Measurements from ENCODE around the gene MGARP. TPM values are rescaled to one million over a fixed set of nuclear protein-coding genes. Genes with fewer than 3 reads are reported as not detected.

The MGARP gene
- total and polyA plus RNA-seq, 2 of the 4 experiments (the other 2 are of a cell fraction) = 34.7 to 35.0 TPM

DNA sequence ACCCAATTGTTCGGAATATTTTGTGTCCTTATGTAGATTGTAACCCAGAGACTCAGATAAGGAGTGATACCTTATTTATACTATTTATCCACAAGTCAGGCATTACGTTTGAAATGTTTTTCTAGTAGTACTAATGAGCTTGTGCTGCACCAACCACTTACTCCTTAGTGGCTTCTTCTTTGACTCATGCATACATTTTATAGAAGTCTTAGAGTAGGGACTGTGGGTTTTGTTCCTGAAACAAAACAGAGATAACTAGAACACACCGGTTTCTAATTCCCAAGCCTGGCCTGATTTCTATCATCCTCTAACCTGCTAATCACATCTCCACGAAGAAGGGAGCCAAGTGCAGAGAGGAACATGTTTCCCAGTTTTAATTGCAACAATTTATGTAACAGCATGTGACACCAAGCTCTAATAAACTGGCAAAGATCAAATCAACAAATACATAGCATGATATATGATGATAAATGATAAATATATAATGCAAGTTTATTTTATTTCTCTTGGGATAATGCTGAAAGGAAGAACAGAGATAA, 32.3 kb downstream of the MGARP start:
- Histone ChIP-seq H3K27me3 (ENCODE audit: control insufficient read depth, insufficient read depth, low read length) (no peaks in the 10 kb centered on the region), H2AK5ac (ENCODE audit: low read depth, low read length) (no peak overlapping the region; the same call in 1 of the 2 replicates), H2AFZ (replicated peaks; ENCODE audit: low read length, poor library complexity) (no peak overlapping the region), H4K91ac (ENCODE audit: insufficient read depth, low read depth, low read length) (no peak overlapping the region), H3K4me2 (ENCODE audit: low read depth, low read length) (no peak overlapping the region), H3K79me1 (ENCODE audit: low read depth in 1 of 2, low read length in 2 of 2) (no peaks in the 10 kb centered on the region), H3K14ac (replicated peaks; ENCODE audit: low read depth, low read length) (no peak overlapping the region), H3K56ac (ENCODE audit: extremely low read depth, insufficient read depth, low read length) (no peak overlapping the region), H2BK5ac (ENCODE audit: low read depth, low read length, poor library complexity, severe bottlenecking) (peak overlapping the region; percentile 70), H3K9ac (ENCODE audit: low read depth, low read length) (no peak overlapping the region), H4K20me1 (ENCODE audit: insufficient read depth, low read length) (no peaks in the 10 kb centered on the region), H3K4me3 (ENCODE audit: insufficient read depth, low read depth, low read length) (no peak overlapping the region), H3K36me3 (ENCODE audit: control insufficient read depth, insufficient read depth, low read length) (no peaks in the 10 kb centered on the region), H3K18ac (ENCODE audit: low read depth, low read length) (no peak overlapping the region), H3K4ac (ENCODE audit: low read depth, low read length) (peak overlapping the region; percentile 65; the same call in 1 of the 2 replicates), H3K9me1 (ENCODE audit: insufficient read depth, low read length) (peaks cover 2% of the 10 kb centered on the region; the same call in 1 of the 2 replicates), H4K5ac (ENCODE audit: low read depth, low read length) (no peak overlapping the region; the same call in 1 of the 2 replicates), H2BK20ac (ENCODE audit: low read depth, low read length) (peak overlapping the region; percentile 69), H2BK120ac (ENCODE audit: low read depth, low read length) (peak overlapping the region; percentile 73; the same call in 1 of the 2 replicates), H2AK9ac (replicated peaks; ENCODE audit: low read depth, low read length, poor library complexity) (no peak overlapping the region), H3K9me3 (ENCODE audit: control insufficient read depth, insufficient read depth, low read length) (no peaks in the 10 kb centered on the region), H4K8ac (ENCODE audit: low read depth in 2 of 2, low read length in 2 of 2) (peak overlapping the region in 1 of 2 experiments; percentile 36; a peak in 1 of 4 replicates), H3K23ac (ENCODE audit: low read depth, low read length) (no peak overlapping the region), H2BK15ac (ENCODE audit: low read depth, low read length) (peak overlapping the region; percentile 75; the same call in 2 of the 3 replicates), H3K27ac (ENCODE audit: insufficient read depth, low read length) (no peak overlapping the region), H3K4me1 (ENCODE audit: control insufficient read depth, insufficient read depth, low read length) (peaks cover 19% of the 10 kb centered on the region)
- no peak for ATAC-seq (ENCODE audit: low read depth)
- intact Hi-C loops (cut with micrococcal nuclease) (no loop called here), dilution Hi-C loops (cut with HindIII; ENCODE audit: low sequenced_read_pairs, unreplicated experiment) (no loop called here), in situ Hi-C loops (cut with MboI; ENCODE audit: low sequenced_read_pairs) (no loop called here)
- BruUV-seq (replicated peaks) = no TSS peak
- no CpG with 5 or more reads among the region's 4 CpGs for WGBS, 2 experiments (ENCODE audit: extremely low coverage in 2 of 2, insufficient read length in 1 of 2)
- peak; percentile 23 for DNase-seq
- no peak for TF ChIP-seq RCOR1 (IDR thresholded peaks at IDR 0.05; ENCODE audit: insufficient replicate concordance, low read length)
- no peak for TF ChIP-seq MAFK (IDR thresholded peaks at IDR 0.05; ENCODE audit: low read depth, low read length)
- no peak for TF ChIP-seq CEBPB (IDR thresholded peaks at IDR 0.05; ENCODE audit: low read depth, low read length)
- TF ChIP-seq BHLHE40 (IDR thresholded peaks at IDR 0.05; ENCODE audit: low read depth, low read length) = no peak
- TF ChIP-seq USF2 (IDR thresholded peaks at IDR 0.05; ENCODE audit: low read depth, low read length) = no peak
- TF ChIP-seq RFX5 (IDR thresholded peaks at IDR 0.05; ENCODE audit: low read depth, low read length) = no peak
- no peak for TF ChIP-seq NFE2L2 (IDR thresholded peaks at IDR 0.05; ENCODE audit: low read depth, low read length)
- TF ChIP-seq FOS (IDR thresholded peaks at IDR 0.05; ENCODE audit: low read depth, low read length) = no peak
- no peak for TF ChIP-seq MAZ (IDR thresholded peaks at IDR 0.05; ENCODE audit: borderline replicate concordance, low read depth, low read length)
- no peak for TF ChIP-seq SMC3 (IDR thresholded peaks at IDR 0.05; ENCODE audit: low read depth, low read length)
- ChIA-PET POLR2A (ENCODE audit: unreplicated experiment) (no interaction called here), CTCF (no interaction called here)

Data from IMR-90 (cell line).